GM12873 (cell line): ENCODE data around the gene SKIL.

Experiments
- CTCF ChIP-seq: IDR thresholded peaks from 2 replicates; pipeline ENCODE4 v1.5.1; 2012; ENCODE audit warnings: low read depth, mild to moderate bottlenecking, moderate library complexity, low read length, control low read depth; ENCODE audit not compliant: insufficient read depth; ENCODE audit errors: missing control alignments

SKIL gene

GRCh38 chr3:170426240-170426797 lies 68.8 kb downstream of the SKIL start:
- TF ChIP-seq CTCF: no peak

GRCh38 chr3:170428095-170428494 lies 70.6 kb downstream of the SKIL start:
- TF ChIP-seq CTCF: no peak

- no peak for TF ChIP-seq CTCF
Observed at GRCh38 chr3:170429050-170429449, 71.5 kb downstream of the SKIL start.

- no peak for TF ChIP-seq CTCF
Observed at GRCh38 chr3:170431054-170431453, 73.5 kb downstream of the SKIL start.

GRCh38 chr3:170432416-170432815 lies 74.9 kb downstream of the SKIL start:
- TF ChIP-seq CTCF: no peak

- TF ChIP-seq CTCF: no peak
Observed at GRCh38 chr3:170436697-170437096, 79.2 kb downstream of the SKIL start.

- no peak for TF ChIP-seq CTCF
Observed at GRCh38 chr3:170437176-170437575, 79.7 kb downstream of the SKIL start.
